GM10248 (cell line): ENCODE measurements around the gene EPHA3.

Experiments used
- CTCF ChIA-PET: fragments of 300-600 bp; sonication (Branson Sonifier 250); formaldehyde crosslinking; extraction: SDS; loops from one replicate; lab custom pipeline; 2021; ENCODE audit warnings: antibody characterized with exemption; lab: Yijun Ruan, JAX
- POLR2A ChIA-PET: fragments of 350-650 bp; sonication (Branson Sonifier 250); formaldehyde crosslinking; extraction: SDS; loops from one replicate; lab custom pipeline; 2020; ENCODE audit warnings: antibody characterized with exemption; lab: Yijun Ruan, JAX
- DNase-seq: peaks from one replicate; pipeline ENCODE4 v3.0.0; 2012; ENCODE audit errors: extremely low spot score
- TF ChIP-seq, protein P1 (sequence below): IDR thresholded peaks from 2 replicates; pipeline ENCODE4 v1.5.1; 2012; ENCODE audit warnings: mild to moderate bottlenecking, low read depth; ENCODE audit errors: extremely low read depth, missing control alignments, control extremely low read depth

Gene EPHA3

DNA sequence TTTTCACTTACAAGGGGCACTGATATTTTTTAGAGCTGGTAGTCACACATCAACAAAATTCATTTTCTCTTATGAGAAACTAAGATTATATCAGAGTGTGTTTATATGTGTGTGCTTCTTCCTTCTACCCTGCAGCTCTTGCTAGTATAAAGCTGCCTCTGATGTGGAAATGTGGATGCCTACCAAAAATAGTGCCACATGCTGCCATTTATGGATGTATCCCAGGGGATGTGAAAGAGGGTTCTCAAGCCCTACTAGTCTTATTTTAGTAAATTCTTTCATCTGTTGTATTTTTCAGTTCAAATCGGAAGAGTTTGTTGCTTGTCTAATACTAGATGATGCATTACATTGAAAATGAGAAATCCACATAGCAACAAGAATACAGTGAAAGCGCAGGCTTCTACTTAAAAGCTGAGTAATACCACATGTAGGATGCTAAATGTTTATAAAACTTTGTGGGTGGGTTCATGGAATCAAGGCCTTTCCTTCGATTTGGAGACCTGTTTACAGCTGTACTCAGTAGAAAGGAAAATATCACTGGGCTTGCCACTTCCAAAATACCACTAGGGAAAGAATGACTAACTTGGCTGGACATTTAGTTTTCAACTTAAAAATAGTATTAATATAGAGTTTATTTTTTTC, 399.2 kb downstream of the EPHA3 start:
- ChIA-PET POLR2A (no interaction called here), CTCF (interaction anchor here (1.4 kb wide), 1 partner anchor 27 kb away, joined by 3 read pairs; no protein-coding TSS in a partner anchor)
- DNase-seq = no peak
- TF ChIP-seq, protein P1, sequence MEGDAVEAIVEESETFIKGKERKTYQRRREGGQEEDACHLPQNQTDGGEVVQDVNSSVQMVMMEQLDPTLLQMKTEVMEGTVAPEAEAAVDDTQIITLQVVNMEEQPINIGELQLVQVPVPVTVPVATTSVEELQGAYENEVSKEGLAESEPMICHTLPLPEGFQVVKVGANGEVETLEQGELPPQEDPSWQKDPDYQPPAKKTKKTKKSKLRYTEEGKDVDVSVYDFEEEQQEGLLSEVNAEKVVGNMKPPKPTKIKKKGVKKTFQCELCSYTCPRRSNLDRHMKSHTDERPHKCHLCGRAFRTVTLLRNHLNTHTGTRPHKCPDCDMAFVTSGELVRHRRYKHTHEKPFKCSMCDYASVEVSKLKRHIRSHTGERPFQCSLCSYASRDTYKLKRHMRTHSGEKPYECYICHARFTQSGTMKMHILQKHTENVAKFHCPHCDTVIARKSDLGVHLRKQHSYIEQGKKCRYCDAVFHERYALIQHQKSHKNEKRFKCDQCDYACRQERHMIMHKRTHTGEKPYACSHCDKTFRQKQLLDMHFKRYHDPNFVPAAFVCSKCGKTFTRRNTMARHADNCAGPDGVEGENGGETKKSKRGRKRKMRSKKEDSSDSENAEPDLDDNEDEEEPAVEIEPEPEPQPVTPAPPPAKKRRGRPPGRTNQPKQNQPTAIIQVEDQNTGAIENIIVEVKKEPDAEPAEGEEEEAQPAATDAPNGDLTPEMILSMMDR = no peak

DNA sequence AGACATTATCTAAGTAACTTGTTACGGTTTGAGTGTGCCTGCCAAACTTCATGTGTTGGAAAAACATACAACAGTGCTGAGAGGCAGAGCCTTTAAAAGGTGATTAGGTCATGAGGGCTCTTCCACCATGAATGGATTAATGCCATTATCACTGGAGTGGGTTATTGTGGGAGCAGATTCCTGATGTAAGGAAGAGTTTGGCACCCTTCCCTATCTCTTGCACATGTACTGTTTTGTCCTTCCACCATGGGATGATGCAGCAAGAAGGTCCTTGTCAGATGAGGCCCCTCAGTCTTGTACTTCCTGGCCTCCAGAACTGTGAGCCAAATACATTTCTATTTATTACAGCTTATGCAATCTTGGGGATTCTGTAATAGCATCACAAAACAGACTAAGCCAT, 413.9 kb downstream of the EPHA3 start:
- ChIA-PET POLR2A (no interaction called here), CTCF (no interaction called here)
- TF ChIP-seq, protein P1 = no peak
- no peak for DNase-seq

DNA sequence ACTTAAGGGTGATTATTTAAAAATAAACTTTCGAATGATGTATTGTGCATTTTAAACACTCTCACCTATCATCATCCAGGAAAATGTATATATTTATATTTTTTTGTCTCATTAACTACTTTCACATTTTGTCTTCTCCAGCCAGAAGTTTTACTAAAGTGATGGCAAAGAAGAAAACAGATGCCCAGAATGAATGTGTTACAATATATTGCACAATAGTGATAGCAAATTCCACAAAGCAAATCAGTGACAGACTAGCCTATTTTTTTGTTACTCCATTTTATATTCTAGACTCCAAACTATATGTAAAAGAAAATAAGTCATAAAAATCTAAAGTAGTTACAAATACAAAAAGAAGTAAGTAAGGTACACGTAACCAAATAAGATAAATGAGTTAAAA, 414.7 kb downstream of the EPHA3 start:
- ChIA-PET POLR2A (no interaction called here), CTCF (no interaction called here)
- DNase-seq = no peak

DNA sequence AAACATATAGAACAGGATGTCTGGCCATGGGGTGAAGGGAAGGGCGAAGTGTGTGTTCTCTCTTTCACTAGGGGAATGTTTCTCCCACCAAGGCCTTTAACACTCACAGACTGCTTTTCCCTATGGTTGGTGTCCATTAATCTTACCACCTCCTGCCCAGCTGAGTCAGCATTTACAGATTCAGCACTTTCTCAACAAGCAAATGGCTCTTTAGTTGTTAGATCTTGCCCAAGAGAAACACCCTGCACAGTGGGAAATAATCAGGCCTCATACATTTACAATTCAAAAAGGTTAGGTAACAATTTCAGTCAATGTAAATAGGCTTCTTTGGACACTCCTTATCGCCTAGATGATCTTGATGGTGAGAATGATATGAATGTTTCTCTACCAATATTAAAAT, 418.2 kb downstream of the EPHA3 start:
- POLR2A ChIA-PET = no interaction called here
- CTCF ChIA-PET = interaction anchor here (1.7 kb wide), 1 partner anchor 17 kb away, joined by 3 read pairs; no protein-coding TSS in a partner anchor
- no peak for DNase-seq
- TF ChIP-seq, protein P1 = no peak

More for the DNA sequence above, 414.7 kb downstream of the EPHA3 start:
- TF ChIP-seq, protein P1 = no peak

DNA sequence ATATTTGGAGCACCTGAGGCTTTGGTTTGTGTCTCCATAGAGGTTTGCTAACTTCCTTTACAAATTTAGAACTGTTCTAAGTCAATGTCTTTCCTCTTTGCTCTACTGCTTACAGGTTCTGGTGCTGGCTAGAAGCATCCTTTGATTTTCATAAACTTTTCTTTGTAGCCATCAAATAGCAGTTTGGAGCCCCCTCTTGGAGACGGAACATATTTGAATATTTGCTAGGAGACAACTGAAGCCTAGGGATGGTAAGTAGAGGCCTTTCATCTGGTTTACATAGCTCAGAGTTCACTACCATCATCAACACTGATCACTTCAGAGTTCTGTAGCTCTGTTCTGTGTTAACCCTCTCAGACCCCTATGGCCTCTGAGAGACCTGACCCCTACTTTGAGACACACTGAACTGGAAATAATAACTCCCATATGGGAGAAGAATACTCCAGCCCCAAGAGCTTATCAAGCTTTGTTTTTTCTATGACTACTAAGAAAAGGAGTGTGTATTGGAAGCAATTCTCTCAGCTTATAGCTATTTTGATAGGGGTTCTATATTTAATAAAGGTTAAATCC, 420.4 kb downstream of the EPHA3 start:
- no peak for DNase-seq
- TF ChIP-seq, protein P1 = no peak
- POLR2A ChIA-PET = no interaction called here
- CTCF ChIA-PET = interaction anchor here (2.7 kb wide), 1 partner anchor 18 kb away, joined by 6 read pairs; no protein-coding TSS in a partner anchor
